ENCODE results near the gene P2RX7. TPM values are rescaled to one million over a fixed set of nuclear protein-coding genes. Genes with fewer than 3 reads are reported as not detected.
"Not testable (repeated sequence)": the region's sequence is repeated elsewhere in the genome, so short reads cannot be mapped to it uniquely, and the experiment has no call there.

The P2RX7 gene
- total RNA-seq, 1 donor from 2014 or later, result 0.82 TPM

DNA sequence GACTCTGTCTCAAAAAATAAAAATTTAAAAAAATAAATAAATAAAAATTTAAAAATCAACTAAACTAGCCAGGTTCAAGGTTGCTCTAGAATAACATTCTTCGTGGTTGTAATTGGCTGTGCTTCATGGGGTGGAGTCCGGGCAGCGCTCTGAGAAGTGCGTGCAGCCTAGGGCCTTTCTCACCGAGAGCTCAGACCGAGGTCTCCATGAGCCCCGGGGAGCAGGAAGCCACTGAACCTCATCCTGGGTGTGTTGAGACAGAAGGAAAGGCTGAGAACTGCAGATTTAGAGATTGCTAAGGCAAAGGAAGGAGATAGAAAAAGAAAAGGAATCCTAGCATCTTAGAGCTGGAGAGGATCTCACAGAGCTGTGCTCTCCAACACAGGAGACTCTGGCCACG is 91.9 kb downstream of the P2RX7 start:
- Mint-ChIP-seq H3K27me3 (ENCODE audit: unreplicated experiment) (peaks cover 2% of the 10 kb centered on the region), H3K36me3 (ENCODE audit: low read depth, unreplicated experiment) (no peaks in the 10 kb centered on the region), H3K4me1 (ENCODE audit: unreplicated experiment) (no peaks in the 10 kb centered on the region), H3K27ac (ENCODE audit: unreplicated experiment) (no peak overlapping the region), H3K9me3 (ENCODE audit: unreplicated experiment) (no peaks in the 10 kb centered on the region), H3K4me3 (ENCODE audit: unreplicated experiment) (no peak overlapping the region)
- no peak for TF ChIP-seq CTCF (IDR thresholded peaks at IDR 0.05; ENCODE audit: unreplicated experiment)
- DNase-seq (ENCODE audit: low spot score), result no peak

DNA sequence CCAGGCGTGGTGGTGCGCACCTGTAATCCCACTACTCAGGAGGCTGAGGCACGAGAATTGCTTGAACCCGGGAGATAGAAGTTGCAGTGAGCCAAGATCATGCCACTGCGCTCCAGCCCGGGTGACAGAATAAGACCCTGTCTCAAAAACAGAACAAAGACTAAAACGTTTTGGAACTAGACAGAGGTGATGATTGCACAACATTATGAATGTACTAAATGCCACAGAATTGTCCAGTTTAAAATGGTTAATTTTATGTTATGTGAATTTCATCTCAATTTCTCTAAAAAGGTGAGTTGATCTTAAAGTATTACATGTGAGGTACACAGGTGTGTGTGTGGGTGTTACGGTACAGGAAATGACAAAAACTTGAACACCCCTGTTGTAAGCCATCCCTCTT is 93.7 kb downstream of the P2RX7 start:
- DNase-seq (ENCODE audit: low spot score), result no peak
- Mint-ChIP-seq H3K36me3 (ENCODE audit: low read depth, unreplicated experiment) (no peaks in the 10 kb centered on the region), H3K27me3 (ENCODE audit: unreplicated experiment) (peaks cover 3% of the 10 kb centered on the region), H3K27ac (ENCODE audit: unreplicated experiment) (no peak overlapping the region), H3K9me3 (ENCODE audit: unreplicated experiment) (no peaks in the 10 kb centered on the region), H3K4me1 (ENCODE audit: unreplicated experiment) (no peaks in the 10 kb centered on the region), H3K4me3 (ENCODE audit: unreplicated experiment) (no peak overlapping the region)
- TF ChIP-seq CTCF (IDR thresholded peaks at IDR 0.05; ENCODE audit: unreplicated experiment), result no peak

DNA sequence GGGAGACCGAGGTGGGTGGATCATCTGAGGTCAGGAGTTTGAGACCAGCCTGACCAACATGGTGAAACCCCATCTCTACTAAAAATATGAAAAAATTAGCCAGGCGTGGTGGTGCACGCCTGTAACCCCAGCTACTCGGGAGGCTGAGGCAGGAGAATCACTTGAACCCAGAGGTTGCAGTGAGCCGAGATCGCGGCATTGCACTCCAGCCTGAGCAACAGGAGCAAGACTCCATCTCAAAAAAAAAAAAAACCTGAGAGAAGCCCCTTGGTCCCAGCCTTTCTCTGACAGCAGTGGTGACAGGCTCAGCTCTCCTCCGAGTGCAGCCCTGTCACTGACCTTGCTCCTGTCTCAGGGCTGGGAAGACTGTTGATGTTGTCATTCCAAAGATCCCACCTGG is 94.2 kb downstream of the P2RX7 start:
- not testable (repeated sequence) for H3K36me3 Mint-ChIP-seq (ENCODE audit: low read depth, unreplicated experiment); H3K4me3 Mint-ChIP-seq (ENCODE audit: unreplicated experiment); H3K27ac Mint-ChIP-seq (ENCODE audit: unreplicated experiment); H3K27me3 Mint-ChIP-seq (ENCODE audit: unreplicated experiment); H3K9me3 Mint-ChIP-seq (ENCODE audit: unreplicated experiment); DNase-seq (ENCODE audit: low spot score); H3K4me1 Mint-ChIP-seq (ENCODE audit: unreplicated experiment)

GRCh38 chr12:121227294-121227693 is 94.6 kb downstream of the P2RX7 start:
- Mint-ChIP-seq H3K4me3 (ENCODE audit: unreplicated experiment) (no peak overlapping the region), H3K9me3 (ENCODE audit: unreplicated experiment) (no peaks in the 10 kb centered on the region), H3K27me3 (ENCODE audit: unreplicated experiment) (peaks cover 6% of the 10 kb centered on the region), H3K27ac (ENCODE audit: unreplicated experiment) (no peak overlapping the region), H3K4me1 (ENCODE audit: unreplicated experiment) (no peaks in the 10 kb centered on the region), H3K36me3 (ENCODE audit: low read depth, unreplicated experiment) (no peaks in the 10 kb centered on the region)
- DNase-seq (ENCODE audit: low spot score), result no peak
- no peak for TF ChIP-seq CTCF (IDR thresholded peaks at IDR 0.05; ENCODE audit: unreplicated experiment)

DNA sequence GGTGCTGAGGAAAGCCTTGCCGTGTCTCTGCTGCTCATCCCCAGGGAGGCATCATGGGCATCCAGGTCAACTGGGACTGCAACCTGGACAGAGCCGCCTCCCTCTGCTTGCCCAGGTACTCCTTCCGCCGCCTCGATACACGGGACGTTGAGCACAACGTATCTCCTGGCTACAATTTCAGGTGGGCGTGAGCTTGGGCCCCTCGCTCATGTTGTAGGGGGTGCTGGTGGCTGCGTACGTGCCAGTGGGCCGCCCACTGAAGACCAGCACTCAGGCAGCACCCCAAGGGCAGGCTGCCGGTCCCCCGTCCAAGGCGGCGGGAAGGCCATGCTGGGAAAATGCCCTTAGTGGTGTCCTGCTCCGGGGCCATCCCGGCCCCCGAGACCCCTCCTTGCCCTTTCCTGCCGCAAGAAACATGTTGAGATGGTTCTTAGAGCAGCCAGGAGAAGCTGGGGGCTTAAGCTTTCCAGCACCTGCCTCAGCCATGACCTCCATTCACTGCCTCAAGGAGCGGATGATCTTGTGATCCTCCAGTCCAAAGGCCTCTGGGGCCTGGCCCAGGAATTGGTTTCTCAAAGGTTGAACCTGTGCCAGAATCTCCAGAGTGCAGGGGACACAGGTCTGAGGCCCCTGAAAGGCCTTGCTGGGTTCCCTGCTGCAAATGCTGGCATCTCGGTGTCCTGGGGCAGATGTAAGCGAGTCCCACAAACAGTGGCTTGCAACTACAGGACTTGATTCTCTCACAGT is 96.4 kb downstream of the P2RX7 start:
- Mint-ChIP-seq H3K27me3 (ENCODE audit: unreplicated experiment) (peaks cover 11% of the 10 kb centered on the region), H3K4me3 (ENCODE audit: unreplicated experiment) (no peak overlapping the region), H3K9me3 (ENCODE audit: unreplicated experiment) (no peaks in the 10 kb centered on the region), H3K27ac (ENCODE audit: unreplicated experiment) (no peak overlapping the region), H3K36me3 (ENCODE audit: low read depth, unreplicated experiment) (peaks cover 4% of the 10 kb centered on the region), H3K4me1 (ENCODE audit: unreplicated experiment) (no peaks in the 10 kb centered on the region)
- TF ChIP-seq CTCF (IDR thresholded peaks at IDR 0.05; ENCODE audit: unreplicated experiment), result no peak
- no peak for DNase-seq (ENCODE audit: low spot score)
